SKM-1 treated with dmso at 0.1 percent for 144 hours (cell line): Measurements from ENCODE around the gene KLF9.
"Not testable (repeated sequence)": the region's sequence is repeated elsewhere in the genome, so short reads cannot be mapped to it uniquely, and the experiment has no call there.

Experiments
- DNase-seq: peaks from one replicate; lab custom pipeline; 2025; ENCODE audit not compliant: unreplicated experiment; lab: John Stamatoyannopoulos, UW

The KLF9 gene

GRCh38 chr9:70405808-70406433 is 8.5 kb downstream of the KLF9 start:
- DNase-seq = no peak

GRCh38 chr9:70404261-70404660 is 10.2 kb downstream of the KLF9 start:
- DNase-seq = no peak

GRCh38 chr9:70403618-70404025 is 10.8 kb downstream of the KLF9 start:
- DNase-seq = no peak

GRCh38 chr9:70403166-70403565 is 11.3 kb downstream of the KLF9 start:
- DNase-seq = no peak

- no peak for DNase-seq
Measured at GRCh38 chr9:70402213-70402612, 12.2 kb downstream of the KLF9 start.

GRCh38 chr9:70401241-70401640 is 13.2 kb downstream of the KLF9 start:
- DNase-seq = not testable (repeated sequence)

- DNase-seq = no peak
Measured at GRCh38 chr9:70400107-70400892, 14.2 kb downstream of the KLF9 start.

- no peak for DNase-seq
Measured at GRCh38 chr9:70399141-70399540, 15.3 kb downstream of the KLF9 start.

- peak; percentile 50 for DNase-seq
Measured at GRCh38 chr9:70398145-70398556, 16.3 kb downstream of the KLF9 start.

GRCh38 chr9:70395652-70396051 is 18.8 kb downstream of the KLF9 start:
- DNase-seq = no peak

GRCh38 chr9:70392850-70393249 is 21.6 kb downstream of the KLF9 start:
- no peak for DNase-seq

- DNase-seq = no peak
Measured at GRCh38 chr9:70392189-70392588, 22.3 kb downstream of the KLF9 start.

- DNase-seq = no peak
Measured at GRCh38 chr9:70390933-70391341, 23.5 kb downstream of the KLF9 start.

GRCh38 chr9:70389621-70390266 is 24.7 kb downstream of the KLF9 start:
- no peak for DNase-seq

- DNase-seq = no peak
Measured at GRCh38 chr9:70389188-70389587, 25.3 kb downstream of the KLF9 start.

- DNase-seq = no peak
Measured at GRCh38 chr9:70387663-70388062, 26.8 kb downstream of the KLF9 start.

- no peak for DNase-seq
Measured at GRCh38 chr9:70385426-70385825, 29.0 kb downstream of the KLF9 start.

GRCh38 chr9:70382709-70383605 is 31.5 kb downstream of the KLF9 start:
- no peak for DNase-seq

- DNase-seq = no peak
Measured at GRCh38 chr9:70382046-70382708, 32.3 kb downstream of the KLF9 start.

- no peak for DNase-seq
Measured at GRCh38 chr9:70374962-70375618, 39.4 kb downstream of the KLF9 start.
